Vagina (tissue), 2 donors: Measurements from ENCODE around the gene PTPRD. TPM values are rescaled to one million over a fixed set of nuclear protein-coding genes. Genes with fewer than 3 reads are reported as not detected.
"Not testable (repeated sequence)": the region's sequence is repeated elsewhere in the genome, so short reads cannot be mapped to it uniquely, and the experiment has no call there.

ENCODE experiments used
- DNase-seq, 2 donors: peaks; one replicate each; pipeline ENCODE4 v3.0.0-alpha.2; 2017; ENCODE audit errors: extremely low spot score in 2 of 2
- H3K27ac ChIP-seq: fragments of 200-600 bp; sonication (generic); one replicate; pipeline ENCODE4 v1.5.1; 2019
- H3K27me3 ChIP-seq: fragments of 200-600 bp; sonication (generic); one replicate; pipeline ENCODE4 v1.5.1; 2019
- H3K36me3 ChIP-seq, 2 donors: fragments of 200-600 bp; sonication (generic); one replicate each; pipeline ENCODE4 v1.5.1; 2017 to 2019
- H3K4me1 ChIP-seq: fragments of 200-600 bp; sonication (generic); one replicate; pipeline ENCODE4 v1.5.1; 2019
- H3K4me3 ChIP-seq, 2 donors: fragments of 200-600 bp; sonication (generic); 1 replicate in 1 of 2; 2 replicates in 1 of 2; pipeline ENCODE4 v1.5.1; 2016 to 2019
- H3K9me3 ChIP-seq: fragments of 200-600 bp; sonication (generic); one replicate; pipeline ENCODE4 v1.5.1; 2019
- POLR2A ChIP-seq, 2 donors: fragments of 450-650 bp; IDR thresholded peaks; one replicate each; pipeline ENCODE4 v1.6.1; 2017; ENCODE audit warnings: antibody characterized with exemption in 2 of 2, mild to moderate bottlenecking in 2 of 2, moderate library complexity in 2 of 2
- POLR2AphosphoS5 ChIP-seq, 2 donors: sonication (generic); formaldehyde crosslinking; IDR thresholded peaks; one replicate each; pipeline ENCODE4 v1.9.0; 2017; ENCODE audit warnings: antibody characterized with exemption in 2 of 2, mild to moderate bottlenecking in 2 of 2, low read depth in 1 of 2; ENCODE audit not compliant: insufficient read depth in 1 of 2
- intact Hi-C: fragments of 100-400 bp; cut with DNase I; formaldehyde crosslinking; loops from one replicate; pipeline ENCODE4 v1.15.1; 2023
- total RNA-seq: library from RNA; depleted of rRNA; stranded (reverse); fragments of >200 nt; gene quantifications from one replicate; pipeline ENCODE4 v1.2.3, GENCODE V29; 2016
- TF ChIP-seq, protein P1 (sequence below), 3 experiments: fragments of 450-650 bp in 2 of 3; fragments of 200-600 bp in 1 of 3; sonication (generic) in 1 of 3; IDR thresholded peaks; one replicate each; pipeline ENCODE4 v1.5.1; 2017 to 2019; ENCODE audit warnings: antibody characterized with exemption in 3 of 3, mild to moderate bottlenecking in 2 of 3, moderate library complexity in 2 of 3

PTPRD gene
- total RNA-seq, 1 donor from 2014 or later = 10.3 TPM

DNA sequence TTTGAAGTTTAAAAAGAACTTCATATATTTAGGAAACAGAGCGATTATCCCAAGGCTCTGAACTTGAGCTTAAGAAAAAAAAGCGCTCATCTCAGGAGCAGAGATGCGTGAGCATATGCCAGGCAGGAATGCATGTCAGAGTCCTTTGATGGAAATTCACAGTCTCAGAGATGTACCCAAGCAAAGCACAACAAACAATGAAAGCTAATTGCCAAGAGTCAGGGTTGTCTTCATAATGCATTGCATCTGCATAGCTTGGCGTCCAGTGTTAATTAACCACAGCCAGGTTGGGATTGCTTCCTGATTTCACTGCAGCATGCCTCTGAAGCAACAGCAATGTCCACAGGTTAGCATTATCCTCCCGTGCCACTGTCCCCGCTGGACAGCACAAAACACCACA lies 1906.3 kb downstream of the PTPRD start:
- Histone ChIP-seq H3K4me1 (no peaks in the 10 kb centered on the region), H3K4me3 (no peak overlapping the region), H3K27me3 (no peaks in the 10 kb centered on the region), H3K9me3 (no peaks in the 10 kb centered on the region), H3K27ac (no peak overlapping the region), H3K36me3 (no peaks in the 10 kb centered on the region)
- intact Hi-C loops = no loop called here
- TF ChIP-seq, protein P1, sequence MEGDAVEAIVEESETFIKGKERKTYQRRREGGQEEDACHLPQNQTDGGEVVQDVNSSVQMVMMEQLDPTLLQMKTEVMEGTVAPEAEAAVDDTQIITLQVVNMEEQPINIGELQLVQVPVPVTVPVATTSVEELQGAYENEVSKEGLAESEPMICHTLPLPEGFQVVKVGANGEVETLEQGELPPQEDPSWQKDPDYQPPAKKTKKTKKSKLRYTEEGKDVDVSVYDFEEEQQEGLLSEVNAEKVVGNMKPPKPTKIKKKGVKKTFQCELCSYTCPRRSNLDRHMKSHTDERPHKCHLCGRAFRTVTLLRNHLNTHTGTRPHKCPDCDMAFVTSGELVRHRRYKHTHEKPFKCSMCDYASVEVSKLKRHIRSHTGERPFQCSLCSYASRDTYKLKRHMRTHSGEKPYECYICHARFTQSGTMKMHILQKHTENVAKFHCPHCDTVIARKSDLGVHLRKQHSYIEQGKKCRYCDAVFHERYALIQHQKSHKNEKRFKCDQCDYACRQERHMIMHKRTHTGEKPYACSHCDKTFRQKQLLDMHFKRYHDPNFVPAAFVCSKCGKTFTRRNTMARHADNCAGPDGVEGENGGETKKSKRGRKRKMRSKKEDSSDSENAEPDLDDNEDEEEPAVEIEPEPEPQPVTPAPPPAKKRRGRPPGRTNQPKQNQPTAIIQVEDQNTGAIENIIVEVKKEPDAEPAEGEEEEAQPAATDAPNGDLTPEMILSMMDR (IDR thresholded peaks at IDR 0.05) = no peak
- TF ChIP-seq POLR2AphosphoS5 (IDR thresholded peaks at IDR 0.05; ENCODE audit: insufficient read depth in 1 of 2, low read depth in 1 of 2) = no peak
- TF ChIP-seq POLR2A (IDR thresholded peaks at IDR 0.05) = no peak
- DNase-seq = no peak

DNA sequence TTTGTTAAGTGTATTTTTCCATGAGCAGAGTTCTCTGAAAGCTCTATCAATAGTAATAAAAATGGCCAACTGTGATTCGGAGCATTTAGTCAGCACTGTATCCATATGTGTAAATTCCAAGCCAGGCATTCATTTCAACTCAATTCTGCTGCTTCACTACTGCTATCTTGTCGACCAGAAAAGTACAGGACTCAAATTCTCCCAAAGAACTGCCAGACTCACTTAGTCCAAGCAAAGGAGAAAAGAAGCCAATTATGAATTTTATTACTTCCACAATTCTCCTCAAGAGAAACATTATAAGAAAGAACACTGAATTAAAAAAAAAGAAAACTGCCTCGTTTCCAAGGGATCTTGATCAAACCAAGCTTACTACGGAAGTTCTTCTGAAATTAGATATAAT lies 1906.9 kb downstream of the PTPRD start:
- no peak overlapping the region for H3K4me3 ChIP-seq
- H3K9me3 ChIP-seq = no peaks in the 10 kb centered on the region
- H3K27me3 ChIP-seq = no peaks in the 10 kb centered on the region
- TF ChIP-seq POLR2A (IDR thresholded peaks at IDR 0.05) (no peak), POLR2AphosphoS5 (IDR thresholded peaks at IDR 0.05; ENCODE audit: insufficient read depth in 1 of 2, low read depth in 1 of 2) (no peak)
- TF ChIP-seq, protein P1 (IDR thresholded peaks at IDR 0.05) = no peak
- H3K27ac ChIP-seq = no peak overlapping the region
- intact Hi-C loops = no loop called here
- no peaks in the 10 kb centered on the region for H3K4me1 ChIP-seq
- no peaks in the 10 kb centered on the region for H3K36me3 ChIP-seq
- DNase-seq = no peak

DNA sequence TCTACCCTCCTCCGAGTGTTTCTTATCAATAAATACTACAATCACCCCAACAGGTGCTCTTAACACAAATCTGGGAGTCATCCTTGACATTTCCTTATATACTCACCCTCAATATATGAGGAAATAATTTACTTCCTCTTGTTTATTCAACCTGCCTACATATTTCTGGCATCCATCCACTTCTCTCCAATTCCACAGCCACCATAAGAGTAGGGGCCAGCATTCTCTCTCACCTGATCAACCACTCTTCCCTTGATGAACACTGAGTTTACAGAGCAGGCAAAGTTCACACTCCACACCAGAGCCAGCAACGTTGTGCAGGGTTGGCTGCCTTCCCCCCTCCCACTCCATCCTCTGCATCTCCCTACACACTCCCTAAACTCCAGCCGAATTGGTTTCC lies 1908.9 kb downstream of the PTPRD start:
- Histone ChIP-seq H3K27me3 (no peaks in the 10 kb centered on the region), H3K9me3 (no peaks in the 10 kb centered on the region), H3K27ac (no peak overlapping the region), H3K36me3 (no peaks in the 10 kb centered on the region), H3K4me3 (no peak overlapping the region), H3K4me1 (no peaks in the 10 kb centered on the region)
- intact Hi-C loops = no loop called here
- DNase-seq = no peak
- TF ChIP-seq, protein P1 (IDR thresholded peaks at IDR 0.05) = no peak
- TF ChIP-seq POLR2A (IDR thresholded peaks at IDR 0.05) (no peak), POLR2AphosphoS5 (IDR thresholded peaks at IDR 0.05; ENCODE audit: insufficient read depth in 1 of 2, low read depth in 1 of 2) (no peak)

DNA sequence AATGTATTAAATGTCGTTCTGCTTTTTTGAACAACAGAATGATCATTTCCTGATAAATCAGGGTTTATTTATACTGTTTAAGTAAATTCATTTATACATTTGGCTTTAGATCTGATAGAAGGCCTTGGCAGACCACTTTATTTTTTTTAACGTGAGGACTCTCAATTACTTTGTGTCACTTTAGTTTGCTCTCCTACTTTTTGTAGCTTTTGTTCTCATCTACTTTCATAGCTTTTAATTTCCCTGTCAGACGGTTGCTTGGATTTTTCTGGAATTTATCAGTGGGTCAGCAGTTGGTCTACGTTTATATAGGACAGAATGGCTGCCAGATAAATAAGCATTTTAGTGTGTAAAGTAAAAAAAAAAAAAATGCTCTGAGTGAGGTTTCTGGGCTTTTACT lies 1910.9 kb downstream of the PTPRD start:
- H3K27me3 ChIP-seq = no peaks in the 10 kb centered on the region
- DNase-seq = no peak

DNA sequence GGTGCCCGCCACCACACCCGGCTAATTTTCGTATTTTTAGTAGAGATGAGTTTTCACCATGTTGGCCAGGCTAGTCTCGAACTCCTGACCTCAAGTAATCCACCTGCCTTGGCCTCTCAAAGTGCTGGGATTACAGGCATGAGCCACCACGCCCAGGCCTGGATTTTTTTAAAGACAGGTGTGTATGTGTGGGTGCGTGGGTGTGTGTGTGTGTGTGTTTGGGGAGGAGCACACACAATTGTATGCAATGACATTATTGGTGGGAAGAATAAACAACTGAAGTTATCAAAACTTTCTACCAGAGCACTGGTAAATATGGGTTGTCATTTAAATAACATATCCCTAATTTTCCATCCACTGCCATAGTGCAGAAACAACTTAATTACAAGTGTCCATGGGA lies 1915.2 kb downstream of the PTPRD start:
- H3K4me1 ChIP-seq, H3K27me3 ChIP-seq, H3K9me3 ChIP-seq, H3K4me3 ChIP-seq, intact Hi-C loops, H3K36me3 ChIP-seq, H3K27ac ChIP-seq, DNase-seq: not testable (repeated sequence)

More for the DNA sequence above, 1910.9 kb downstream of the PTPRD start:
- intact Hi-C loops = no loop called here
- Histone ChIP-seq H3K27ac (no peak overlapping the region), H3K4me1 (no peaks in the 10 kb centered on the region), H3K36me3 (no peaks in the 10 kb centered on the region), H3K9me3 (no peaks in the 10 kb centered on the region), H3K4me3 (no peak overlapping the region)
- TF ChIP-seq POLR2A (IDR thresholded peaks at IDR 0.05) = no peak
- TF ChIP-seq POLR2AphosphoS5 (IDR thresholded peaks at IDR 0.05; ENCODE audit: insufficient read depth in 1 of 2, low read depth in 1 of 2) = no peak

DNA sequence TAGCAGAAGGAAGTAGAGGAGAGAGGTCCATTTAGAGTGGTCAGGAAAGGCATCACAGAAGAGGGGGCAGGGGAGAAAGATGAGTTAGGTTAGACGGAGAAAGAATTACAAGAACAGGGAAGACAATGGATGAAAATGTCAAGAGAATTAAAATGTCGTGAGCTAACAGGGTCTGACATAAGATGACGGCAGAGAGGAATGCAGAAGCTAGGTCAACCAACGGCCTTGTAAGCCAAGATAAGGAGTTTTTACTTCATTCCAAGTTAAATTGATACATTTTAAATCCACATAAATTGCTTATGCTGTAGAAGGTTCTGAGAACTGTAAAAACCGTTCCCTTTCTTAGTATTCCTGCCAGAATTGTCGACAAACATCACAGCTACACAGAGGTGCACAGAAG lies 1916.3 kb downstream of the PTPRD start:
- intact Hi-C loops = no loop called here
- TF ChIP-seq, protein P1 (IDR thresholded peaks at IDR 0.05) = no peak
- no peak for TF ChIP-seq POLR2AphosphoS5 (IDR thresholded peaks at IDR 0.05; ENCODE audit: insufficient read depth in 1 of 2, low read depth in 1 of 2)
- no peak for TF ChIP-seq POLR2A (IDR thresholded peaks at IDR 0.05)
- Histone ChIP-seq H3K4me3 (no peak overlapping the region), H3K36me3 (no peaks in the 10 kb centered on the region), H3K4me1 (no peaks in the 10 kb centered on the region), H3K27ac (no peak overlapping the region), H3K27me3 (no peaks in the 10 kb centered on the region), H3K9me3 (no peaks in the 10 kb centered on the region)
- no peak for DNase-seq
